Keratinocyte (primary cell): ENCODE results near the gene CCNY. TPM values are rescaled to one million over a fixed set of nuclear protein-coding genes. Genes with fewer than 3 reads are reported as not detected.

Source experiments
- DNase-seq: peaks from one replicate; pipeline ENCODE4 v3.0.0-alpha.2; 2011; ENCODE audit warnings: low read depth, missing footprints, low spot score
- FAIRE-seq: peaks from 2 replicates; lab custom pipeline; 2011; peaks lifted over from hg19 to GRCh38; lab: Jason Lieb, UNC
- H2AFZ ChIP-seq: 2 replicates; pipeline ENCODE4 v1.6.0; 2012; ENCODE audit warnings: low read length, control low read depth, inconsistent platforms; ENCODE audit not compliant: control insufficient read depth
- H3K27ac ChIP-seq: 2 replicates; pipeline ENCODE4 v1.5.1; 2011; ENCODE audit warnings: low read length; ENCODE audit not compliant: control insufficient read depth, insufficient read depth
- H3K27me3 ChIP-seq: 3 replicates; pipeline ENCODE4 v1.6.0; 2011; ENCODE audit warnings: low read length; ENCODE audit not compliant: control insufficient read depth, insufficient read depth; ENCODE audit errors: extremely low read depth
- H3K36me3 ChIP-seq, 2 experiments: 2 replicates in 1 of 2; 3 replicates in 1 of 2; pipeline ENCODE4 v1.5.1; 2011; ENCODE audit warnings: low read length in 2 of 2, mild to moderate bottlenecking in 1 of 2; ENCODE audit not compliant: control insufficient read depth in 2 of 2, insufficient read depth in 2 of 2; ENCODE audit errors: extremely low read depth in 1 of 2
- H3K4me1 ChIP-seq: 3 replicates; pipeline ENCODE4 v1.5.1; 2011; ENCODE audit warnings: low read length; ENCODE audit not compliant: control insufficient read depth, insufficient read depth; ENCODE audit errors: extremely low read depth
- H3K4me2 ChIP-seq: 3 replicates; pipeline ENCODE4 v1.6.0; 2011; ENCODE audit warnings: low read depth, low read length; ENCODE audit not compliant: control insufficient read depth, insufficient read depth; ENCODE audit errors: extremely low read depth
- H3K4me3 ChIP-seq, 3 experiments: fragments of 200-600 bp in 1 of 3; sonication (generic) in 1 of 3; 2 replicates in 2 of 3; 3 replicates in 1 of 3; pipeline ENCODE4 v1.5.1; 2011 to 2016; ENCODE audit warnings: low read length in 3 of 3, mild to moderate bottlenecking in 3 of 3, control low read depth in 2 of 3, inconsistent platforms in 1 of 3, low read depth in 1 of 3, mixed read lengths in 1 of 3, mixed run types in 1 of 3, moderate library complexity in 1 of 3; ENCODE audit not compliant: control insufficient read depth in 2 of 3, insufficient read depth in 2 of 3; ENCODE audit errors: extremely low read depth in 1 of 3
- H3K79me2 ChIP-seq: 2 replicates; pipeline ENCODE4 v1.6.0; 2012; ENCODE audit warnings: low read length; ENCODE audit not compliant: control insufficient read depth, insufficient read depth
- H3K9ac ChIP-seq: 3 replicates; pipeline ENCODE4 v1.6.0; 2011; ENCODE audit warnings: low read length; ENCODE audit not compliant: control insufficient read depth, insufficient read depth; ENCODE audit errors: extremely low read depth
- H3K9me1 ChIP-seq: 3 replicates; pipeline ENCODE4 v1.6.0; 2011; ENCODE audit warnings: low read length; ENCODE audit not compliant: control insufficient read depth, insufficient read depth; ENCODE audit errors: extremely low read depth
- H3K9me3 ChIP-seq: 2 replicates; pipeline ENCODE4 v1.5.1; 2012; ENCODE audit warnings: low read depth, low read length; ENCODE audit not compliant: control insufficient read depth
- H4K20me1 ChIP-seq: 3 replicates; pipeline ENCODE4 v1.6.0; 2011; ENCODE audit warnings: low read length; ENCODE audit not compliant: control insufficient read depth, insufficient read depth; ENCODE audit errors: extremely low read depth
- CTCF ChIP-seq, 3 experiments: IDR thresholded peaks in 1 of 3; conservative IDR thresholded peaks in 1 of 3; optimal IDR thresholded peaks in 1 of 3; 2 replicates in 2 of 3; 3 replicates in 1 of 3; pipeline versions ENCODE3 to v1.5.1; 2011; ENCODE audit warnings: low read length in 3 of 3, mild to moderate bottlenecking in 3 of 3, moderate library complexity in 2 of 3, control low read depth in 1 of 3, inconsistent platforms in 1 of 3; ENCODE audit not compliant: insufficient read depth in 2 of 3; ENCODE audit errors: extremely low read depth in 1 of 3
- EZH2 ChIP-seq: IDR thresholded peaks from one replicate; pipeline ENCODE4 v1.6.1; 2012; ENCODE audit warnings: inconsistent platforms, mild to moderate bottlenecking, low read length, moderate library complexity
- dilution Hi-C: fragments of 300-500 bp; cut with MboI; formaldehyde crosslinking; loops from one replicate; pipeline ENCODE4 v1.7.0; 2020; ENCODE audit warnings: low sequenced_read_pairs; ENCODE audit not compliant: extremely low pct_ligation_motif_present
- polyA plus RNA-seq, 5 experiments: library from polyadenylated mRNA; depleted of rRNA in 3 of 5; stranded (reverse) in 3 of 5; stranded (forward) in 1 of 5; unstranded in 1 of 5; fragments of >200 nt; gene quantifications; 1 replicate in 1 of 5; 2 replicates in 3 of 5; 3 replicates in 1 of 5; pipeline versions ENCODE4 v1.2.1 to v1.2.3, GENCODE V29; 2011 to 2012; ENCODE audit warnings: missing spikeins in 2 of 5, low read depth in 1 of 5, low replicate concordance in 1 of 5

Gene CCNY
- polyA plus RNA-seq, 1 donor (not counting 4 experiments of a cell fraction or from before 2014, with no cell fraction given): 58.9 TPM

- H4K20me1 ChIP-seq: no peaks in the 10 kb centered on the region
- peaks cover 17 to 24% of the 10 kb centered on the region in 2 experiments for H3K36me3 ChIP-seq
- H3K79me2 ChIP-seq: no peaks in the 10 kb centered on the region
- no peaks in the 10 kb centered on the region for H3K9me3 ChIP-seq
- no peak overlapping the region for H2AFZ ChIP-seq
- H3K27ac ChIP-seq: no peak overlapping the region
- DNase-seq (no peak), FAIRE-seq (no peak)
- no peak overlapping the region for H3K4me2 ChIP-seq
- H3K4me1 ChIP-seq: no peaks in the 10 kb centered on the region
- H3K27me3 ChIP-seq: no peaks in the 10 kb centered on the region
- TF ChIP-seq EZH2 (no peak), CTCF (optimal IDR thresholded peaks at IDR 0.05 in 1 of 3, IDR thresholded peaks at IDR 0.05 in 1 of 3, conservative IDR thresholded peaks at IDR 0.05 in 1 of 3; ENCODE audit: extremely low read depth in 1 of 3, insufficient read depth in 2 of 3, low read length in 3 of 3) (no peak)
- no peak overlapping the region for H3K4me3 ChIP-seq
- dilution Hi-C loops: no loop called here
- no peak overlapping the region for H3K9ac ChIP-seq
- no peaks in the 10 kb centered on the region for H3K9me1 ChIP-seq
Observed at GRCh38 chr10:35572583-35572982, 236.3 kb downstream of the CCNY start.

- FAIRE-seq (no peak), DNase-seq (no peak)
- dilution Hi-C loops: no loop called here
- H4K20me1 ChIP-seq: no peaks in the 10 kb centered on the region
- H3K79me2 ChIP-seq: no peaks in the 10 kb centered on the region
- no peak overlapping the region for H2AFZ ChIP-seq
- TF ChIP-seq EZH2 (no peak), CTCF (optimal IDR thresholded peaks at IDR 0.05 in 1 of 3, IDR thresholded peaks at IDR 0.05 in 1 of 3, conservative IDR thresholded peaks at IDR 0.05 in 1 of 3; ENCODE audit: extremely low read depth in 1 of 3, insufficient read depth in 2 of 3, low read length in 3 of 3) (no peak)
- H3K4me3 ChIP-seq: no peak overlapping the region
- H3K9me3 ChIP-seq: no peaks in the 10 kb centered on the region
- H3K9me1 ChIP-seq: no peaks in the 10 kb centered on the region
- H3K27ac ChIP-seq: no peak overlapping the region
- no peak overlapping the region for H3K9ac ChIP-seq
- H3K27me3 ChIP-seq: no peaks in the 10 kb centered on the region
- H3K4me2 ChIP-seq: no peak overlapping the region
- no peaks in the 10 kb centered on the region for H3K4me1 ChIP-seq
- peaks cover 8 to 17% of the 10 kb centered on the region in 2 experiments for H3K36me3 ChIP-seq
Observed at GRCh38 chr10:35573796-35574195, 237.5 kb downstream of the CCNY start.
